ENCODE measurements around the gene INTS7. TPM values are rescaled to one million over a fixed set of nuclear protein-coding genes. Genes with fewer than 3 reads are reported as not detected.
"Not testable (repeated sequence)": the region's sequence is repeated elsewhere in the genome, so short reads cannot be mapped to it uniquely, and the experiment has no call there.

The INTS7 gene
- total RNA-seq, 4 donors from 2014 or later: 8.5 to 26.2 (median 11.4) TPM

GRCh38 chr1:211965108-211965805 lies 70.1 kb downstream of the INTS7 start:
- H3K4me3 ChIP-seq: no peak overlapping the region
- no peak for DNase-seq
- no peaks in the 10 kb centered on the region for H3K36me3 ChIP-seq
- no peaks in the 10 kb centered on the region for H3K4me1 ChIP-seq
- no peaks in the 10 kb centered on the region for H3K9me3 ChIP-seq
- TF ChIP-seq POLR2A (IDR thresholded peaks at IDR 0.05) (no peak), CTCF (IDR thresholded peaks at IDR 0.05) (no peak)
- no peaks in the 10 kb centered on the region for H3K27me3 ChIP-seq
- intact Hi-C loops (cut with DNase I; ENCODE audit: low total_unique reads): no loop called here
- H3K27ac ChIP-seq: no peak overlapping the region

- Histone ChIP-seq H3K27me3 (no peaks in the 10 kb centered on the region), H3K36me3 (no peaks in the 10 kb centered on the region), H3K27ac (no peak overlapping the region), H3K9me3 (no peaks in the 10 kb centered on the region), H3K4me1 (no peaks in the 10 kb centered on the region), H3K4me3 (no peak overlapping the region)
- TF ChIP-seq POLR2A (IDR thresholded peaks at IDR 0.05) (no peak), CTCF (IDR thresholded peaks at IDR 0.05) (no peak)
- DNase-seq: no peak
- intact Hi-C loops (cut with DNase I; ENCODE audit: low total_unique reads): no loop called here
These were observed 75.7 kb downstream of the INTS7 start for GRCh38 chr1:211959680-211960079.

DNA sequence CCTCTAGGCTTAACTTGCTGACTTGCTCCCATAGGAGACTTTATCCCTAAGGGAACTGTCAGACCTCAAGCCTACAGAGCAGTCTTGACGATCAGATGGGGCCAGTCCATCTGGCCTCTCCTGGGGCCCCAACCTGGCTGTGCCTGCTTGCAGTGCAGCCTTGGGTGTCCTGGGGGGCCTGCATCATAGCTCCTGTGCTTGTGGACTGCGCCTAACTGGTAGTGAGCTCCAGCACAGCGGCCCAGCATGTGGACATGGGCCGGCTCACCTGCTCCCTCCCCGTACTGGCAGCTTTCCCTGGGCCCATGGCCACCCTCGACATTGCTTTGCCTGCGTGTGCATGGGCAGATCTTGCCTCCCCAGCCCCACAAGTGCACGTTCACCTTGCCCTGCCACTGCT lies 76.1 kb downstream of the INTS7 start:
- no peaks in the 10 kb centered on the region for H3K9me3 ChIP-seq
- no peaks in the 10 kb centered on the region for H3K27me3 ChIP-seq
- DNase-seq: no peak
- TF ChIP-seq POLR2A (IDR thresholded peaks at IDR 0.05) (no peak), CTCF (IDR thresholded peaks at IDR 0.05) (no peak)
- no peak overlapping the region for H3K27ac ChIP-seq
- H3K4me3 ChIP-seq: no peak overlapping the region
- intact Hi-C loops (cut with DNase I; ENCODE audit: low total_unique reads): no loop called here
- no peaks in the 10 kb centered on the region for H3K4me1 ChIP-seq
- H3K36me3 ChIP-seq: no peaks in the 10 kb centered on the region

DNA sequence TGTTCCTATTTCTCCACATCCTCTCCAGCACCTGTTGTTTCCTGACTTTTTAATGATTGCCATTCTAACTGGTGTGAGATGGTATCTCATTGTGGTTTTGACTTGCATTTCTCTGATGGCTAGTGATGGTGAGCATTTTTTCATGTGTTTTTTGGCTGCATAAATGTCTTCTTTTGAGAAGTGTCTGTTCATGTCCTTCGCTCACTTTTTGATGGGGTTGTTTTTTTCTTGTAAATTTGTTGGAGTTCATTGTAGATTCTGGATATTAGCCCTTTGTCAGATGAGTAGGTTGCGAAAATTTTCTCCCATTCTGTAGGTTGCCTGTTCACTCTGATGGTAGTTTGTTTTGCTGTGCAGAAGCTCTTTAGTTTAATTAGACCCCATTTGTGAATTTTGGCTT lies 81.3 kb downstream of the INTS7 start:
- DNase-seq; H3K27ac ChIP-seq; H3K9me3 ChIP-seq; H3K36me3 ChIP-seq; H3K27me3 ChIP-seq; H3K4me1 ChIP-seq; H3K4me3 ChIP-seq; intact Hi-C loops (cut with DNase I; ENCODE audit: low total_unique reads): not testable (repeated sequence)

DNA sequence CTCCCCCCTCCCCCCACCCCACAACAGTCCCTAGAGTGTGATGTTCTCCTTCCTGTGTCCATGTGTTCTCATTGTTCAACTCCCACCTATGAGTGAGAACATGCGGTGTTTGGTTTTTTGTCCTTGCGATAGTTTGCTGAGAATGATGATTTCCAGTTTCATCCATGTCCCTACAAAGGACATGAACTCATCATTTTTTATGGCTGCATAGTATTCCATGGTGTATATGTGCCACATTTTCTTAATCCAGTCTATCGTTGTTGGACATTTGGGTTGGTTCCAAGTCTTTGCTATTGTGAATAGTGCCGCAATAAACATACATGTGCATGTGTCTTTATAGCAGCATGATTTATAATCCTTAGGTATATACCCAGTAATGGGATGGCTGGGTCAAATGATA lies 81.8 kb downstream of the INTS7 start:
- H3K27me3 ChIP-seq; intact Hi-C loops (cut with DNase I; ENCODE audit: low total_unique reads); H3K4me3 ChIP-seq; H3K36me3 ChIP-seq; H3K27ac ChIP-seq; DNase-seq; H3K4me1 ChIP-seq; H3K9me3 ChIP-seq: not testable (repeated sequence)

DNA sequence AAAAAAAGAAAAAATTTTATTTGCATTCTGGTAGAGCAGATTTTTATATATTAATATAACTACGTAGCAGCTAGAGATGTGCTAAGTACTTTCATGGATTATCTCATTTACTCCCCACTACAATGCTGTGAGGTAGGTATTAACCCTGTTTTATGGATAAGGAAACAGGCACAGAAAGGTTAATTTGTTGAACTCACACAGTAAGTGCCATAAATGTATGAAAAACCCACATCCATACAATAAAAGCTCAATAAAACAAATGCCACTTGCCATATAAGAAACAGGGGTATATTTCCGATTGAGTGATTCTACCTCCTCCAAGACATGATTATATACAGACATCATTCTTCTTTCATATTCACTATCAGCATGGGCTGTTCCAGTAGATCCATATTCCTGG lies 83.1 kb downstream of the INTS7 start:
- H3K27me3 ChIP-seq: no peaks in the 10 kb centered on the region
- no peak for DNase-seq
- no peaks in the 10 kb centered on the region for H3K36me3 ChIP-seq
- H3K9me3 ChIP-seq: no peaks in the 10 kb centered on the region
- H3K27ac ChIP-seq: no peak overlapping the region
- intact Hi-C loops (cut with DNase I; ENCODE audit: low total_unique reads): no loop called here
- H3K4me1 ChIP-seq: no peaks in the 10 kb centered on the region
- TF ChIP-seq CTCF (IDR thresholded peaks at IDR 0.05) (no peak), POLR2A (IDR thresholded peaks at IDR 0.05) (no peak)
- no peak overlapping the region for H3K4me3 ChIP-seq
